HG03159 (cell line): ENCODE results near the gene PKDREJ.
"Not testable (repeated sequence)": the region's sequence is repeated elsewhere in the genome, so short reads cannot be mapped to it uniquely, and the experiment has no call there.

Experiments used
- ATAC-seq: cut with Tn5 transposase; IDR thresholded peaks from one replicate; pipeline ENCODE4 v1.9.1; 2021; ENCODE audit warnings: mild to moderate bottlenecking, moderate library complexity; ENCODE audit not compliant: unreplicated experiment

Gene PKDREJ

GRCh38 chr22:46263216-46263590 is at the start of gene PKDREJ:
TSS of gene PKDREJ (minus strand) at chr22:46263343. CDS start at chr22:46263322, 21 bp downstream.
- no peak for ATAC-seq

- not testable (repeated sequence) for ATAC-seq
These were observed 49.7 kb upstream of the PKDREJ start for GRCh38 chr22:46312848-46313247.

GRCh38 chr22:46312056-46312455 is 48.9 kb upstream of the PKDREJ start:
- ATAC-seq = no peak

- no peak for ATAC-seq
These were observed 46.5 kb upstream of the PKDREJ start for GRCh38 chr22:46309526-46310085.

- no peak for ATAC-seq
These were observed 45.3 kb upstream of the PKDREJ start for GRCh38 chr22:46308283-46308988.

GRCh38 chr22:46303347-46303965 is 40.3 kb upstream of the PKDREJ start:
- ATAC-seq = no peak

- ATAC-seq = no peak
These were observed 37.3 kb upstream of the PKDREJ start for GRCh38 chr22:46300491-46300890.

- no peak for ATAC-seq
These were observed 36.0 kb upstream of the PKDREJ start for GRCh38 chr22:46299101-46299500.

GRCh38 chr22:46297151-46297812 is 34.1 kb upstream of the PKDREJ start:
- peak; percentile 24 for ATAC-seq

GRCh38 chr22:46296257-46297150 is 33.4 kb upstream of the PKDREJ start, which contains the start of gene GTSE1:
TSS of gene GTSE1 (plus strand) at chr22:46296870. CDS start at chr22:46297401, 531 bp downstream.
- ATAC-seq = peak; percentile 93

GRCh38 chr22:46295277-46295971 is 32.3 kb upstream of the PKDREJ start:
- no peak for ATAC-seq

- no peak for ATAC-seq
These were observed 31.6 kb upstream of the PKDREJ start for GRCh38 chr22:46294784-46295183.

- no peak for ATAC-seq
These were observed 30.6 kb upstream of the PKDREJ start for GRCh38 chr22:46293577-46294260.

- no peak for ATAC-seq
These were observed 29.6 kb upstream of the PKDREJ start for GRCh38 chr22:46292732-46293131.

GRCh38 chr22:46292173-46292572 is 29.0 kb upstream of the PKDREJ start:
- no peak for ATAC-seq

GRCh38 chr22:46290843-46291785 is 28.0 kb upstream of the PKDREJ start:
- no peak for ATAC-seq

- ATAC-seq = no peak
These were observed 27.1 kb upstream of the PKDREJ start for GRCh38 chr22:46290121-46290842.
